Stimulated activated CD8-positive, alpha-beta memory T cell treated with anti-CD3 and anti-CD28 coated beads, Interleukin-4, amount 100 ng/mL, for 1 hour (primary cell): ENCODE data around the gene TSNAX.

Experiments used
- DNase-seq, 2 donors: peaks; one replicate each; pipeline ENCODE4 v3.0.0-alpha.2; 2020; ENCODE audit warnings: low read depth in 2 of 2, low spot score in 1 of 2

Gene TSNAX

DNA sequence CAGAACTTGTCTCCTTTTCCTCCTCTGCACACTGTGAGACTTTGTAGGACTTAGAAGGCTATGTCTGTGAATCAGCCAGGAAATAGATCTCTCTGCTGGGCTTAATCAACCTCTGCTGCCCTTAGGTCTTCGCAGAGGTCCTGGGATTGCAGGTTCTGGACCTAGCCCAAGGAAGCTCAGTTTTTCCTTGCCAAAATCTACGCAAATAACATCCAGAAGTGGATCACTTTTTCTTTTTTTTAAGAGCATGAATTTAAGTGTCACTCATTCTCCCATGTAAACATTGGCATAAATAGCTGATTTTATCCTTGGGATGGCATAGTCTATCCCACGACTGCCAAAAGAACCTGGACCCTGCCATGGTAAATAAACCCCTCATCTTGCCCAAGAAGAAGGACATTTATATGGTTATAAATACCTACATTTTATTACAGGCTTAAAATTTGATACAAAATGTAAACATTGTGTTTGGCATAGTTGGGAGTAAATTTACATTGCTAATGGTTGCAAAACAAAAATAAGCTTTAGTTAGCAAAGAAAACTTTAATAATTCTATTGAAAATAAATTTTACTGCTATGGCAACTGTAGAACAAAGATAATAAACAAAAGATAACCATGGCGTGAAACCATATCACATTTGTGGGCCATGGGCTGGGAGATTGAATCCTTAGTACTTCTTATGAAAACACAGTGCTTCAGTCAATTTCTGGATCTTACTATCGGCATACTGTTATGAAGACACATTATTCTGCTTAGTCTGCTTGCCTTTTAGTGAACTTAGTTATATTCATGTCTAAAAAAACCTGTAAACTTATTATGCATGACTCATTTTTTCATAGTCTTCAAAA is 73.6 kb downstream of the TSNAX start:
- no peak for DNase-seq

DNA sequence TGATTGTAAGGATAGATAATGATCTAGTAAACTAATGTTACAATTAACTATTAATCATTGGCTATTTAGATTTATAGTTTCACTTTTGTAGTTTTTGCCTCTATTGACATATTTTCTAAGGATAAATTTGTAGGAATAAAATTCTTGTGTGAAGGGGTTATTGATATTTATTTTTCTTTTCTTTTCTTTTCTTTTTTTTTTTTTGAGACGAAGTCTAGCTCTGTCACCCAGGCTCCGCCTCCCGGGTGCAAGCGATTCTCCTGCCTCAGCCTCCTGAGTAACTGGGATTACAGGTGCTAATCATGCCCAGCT is 74.2 kb downstream of the TSNAX start:
- no peak for DNase-seq

DNA sequence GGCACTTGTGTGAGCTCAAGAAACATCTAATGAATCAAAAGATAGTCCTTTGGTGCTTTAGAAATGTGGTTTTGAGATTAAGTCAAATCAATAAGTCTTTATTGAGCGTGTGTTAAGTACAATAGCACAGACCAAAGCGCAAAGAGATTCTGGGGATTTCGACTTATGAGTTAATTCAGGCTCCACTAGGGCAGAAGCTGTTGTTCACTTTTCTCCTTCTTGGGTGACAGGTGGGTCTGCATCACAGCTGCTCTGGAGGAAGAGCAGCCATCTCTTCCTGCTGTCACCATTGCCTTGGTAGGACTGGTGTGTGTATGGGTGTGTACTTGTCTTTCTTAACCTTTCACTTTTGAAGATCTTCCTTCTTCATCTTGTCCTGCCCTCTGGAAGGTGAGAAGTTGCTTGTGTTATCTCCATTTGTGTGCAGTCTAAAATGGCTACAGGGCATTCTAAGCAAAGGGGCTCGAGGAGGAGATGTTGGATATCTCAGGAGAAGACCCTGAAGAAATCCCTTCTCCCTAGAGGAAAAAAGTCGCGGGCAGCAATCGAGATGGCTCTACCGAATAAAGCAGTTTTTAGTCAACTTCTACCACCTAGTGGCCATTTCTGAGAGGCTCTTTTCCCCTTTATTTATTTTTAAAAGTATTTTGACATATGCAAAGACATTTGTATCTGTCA is 75.3 kb downstream of the TSNAX start:
- no peak for DNase-seq

DNA sequence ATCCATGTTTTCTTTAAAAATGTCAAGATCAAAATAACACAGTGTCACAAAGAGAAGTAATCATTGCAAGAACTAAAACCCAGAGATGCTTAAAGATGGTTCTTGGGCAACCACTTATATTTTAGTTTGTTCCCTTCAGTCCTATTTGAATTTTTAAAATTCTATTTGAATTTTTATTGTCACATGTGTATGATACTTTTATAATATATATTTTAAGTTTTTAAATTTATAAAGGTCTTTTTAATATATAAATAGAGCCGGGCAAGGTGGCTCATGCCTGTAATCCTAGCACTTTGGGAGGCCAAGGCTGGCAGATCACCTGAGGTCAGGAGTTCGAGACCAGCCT is 75.8 kb downstream of the TSNAX start:
- no peak for DNase-seq

DNA sequence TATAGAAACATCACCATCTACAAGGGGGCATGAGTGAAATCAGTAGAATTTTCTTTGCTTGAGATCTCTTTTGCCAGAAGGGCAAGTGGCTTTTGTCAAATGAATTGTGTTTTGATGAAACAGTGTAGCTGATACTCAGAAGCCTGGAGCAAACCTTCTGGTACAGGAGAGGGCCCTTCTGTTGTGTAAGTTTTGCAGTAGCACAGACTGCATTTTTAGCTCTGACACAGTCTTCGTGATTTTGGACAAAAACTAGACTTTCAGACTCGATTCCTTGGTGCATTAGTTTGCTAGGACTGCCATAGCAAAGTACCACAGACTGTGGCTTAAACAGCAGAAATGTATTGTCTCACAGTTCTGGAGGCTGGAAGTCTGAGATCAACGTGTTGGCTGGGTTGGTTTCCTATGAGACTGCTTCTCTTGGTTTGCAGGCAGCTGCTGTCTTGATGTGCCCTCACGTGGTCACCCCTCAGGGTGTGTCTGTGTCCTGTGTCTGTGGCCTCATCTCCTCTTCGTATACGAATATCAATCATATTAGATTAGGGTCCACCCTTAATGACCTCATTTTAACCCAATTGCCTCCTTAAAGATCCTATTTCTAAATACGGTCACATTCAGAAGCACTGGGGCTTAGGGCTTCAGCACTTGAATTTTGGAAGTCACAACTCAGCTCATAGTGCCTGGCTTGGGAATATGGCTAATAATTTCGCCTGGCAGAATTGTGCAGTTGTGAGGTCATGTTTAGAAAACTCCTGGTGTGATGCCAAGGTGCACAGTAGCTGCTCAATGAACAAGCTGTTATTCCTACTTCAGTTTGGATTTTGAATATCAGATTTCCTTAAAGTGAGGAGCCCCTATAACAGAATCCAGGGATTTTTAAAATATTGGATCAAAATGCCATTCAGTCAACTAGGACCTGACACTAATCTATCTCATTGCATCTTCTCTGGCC is 77.0 kb downstream of the TSNAX start:
- no peak for DNase-seq

DNA sequence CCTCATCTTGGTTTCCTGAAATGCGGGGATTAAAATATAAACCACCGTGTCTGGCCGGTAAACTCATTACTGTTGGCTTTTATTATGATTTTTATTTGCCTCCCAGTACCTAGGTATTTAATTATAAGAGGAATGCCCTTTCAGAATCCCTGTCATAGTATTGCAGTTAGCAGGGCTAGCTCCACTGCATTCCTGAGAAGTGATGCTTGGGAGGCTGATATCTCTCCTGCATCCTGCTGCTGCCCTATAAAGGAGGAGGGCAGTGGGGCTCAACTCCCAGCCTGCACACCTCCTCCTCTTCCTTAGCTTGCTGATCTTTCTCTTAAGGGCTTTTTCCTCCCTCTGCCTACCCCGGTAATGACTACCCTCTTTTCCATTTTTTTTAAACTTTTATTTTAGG is 78.2 kb downstream of the TSNAX start:
- DNase-seq = no peak

DNA sequence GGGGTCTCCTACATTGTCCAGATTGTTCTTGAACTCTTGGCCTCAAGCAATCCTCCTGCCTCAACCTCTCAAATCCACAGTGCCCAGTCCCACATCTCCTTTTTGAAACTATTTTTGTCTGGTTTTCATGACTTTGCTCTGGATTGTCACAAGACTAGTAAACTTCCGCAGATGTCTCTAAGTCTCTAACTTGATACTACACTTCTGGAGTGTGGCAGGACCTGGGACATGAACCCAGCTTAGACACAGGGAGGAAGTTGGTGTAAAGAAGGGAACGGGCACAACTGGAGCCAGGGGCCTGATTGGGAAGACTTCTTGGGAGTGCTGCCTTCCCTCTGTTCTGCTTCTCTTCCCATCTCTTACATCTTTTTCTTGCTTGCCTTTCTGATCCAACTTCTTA is 81.9 kb downstream of the TSNAX start:
- DNase-seq = no peak

DNA sequence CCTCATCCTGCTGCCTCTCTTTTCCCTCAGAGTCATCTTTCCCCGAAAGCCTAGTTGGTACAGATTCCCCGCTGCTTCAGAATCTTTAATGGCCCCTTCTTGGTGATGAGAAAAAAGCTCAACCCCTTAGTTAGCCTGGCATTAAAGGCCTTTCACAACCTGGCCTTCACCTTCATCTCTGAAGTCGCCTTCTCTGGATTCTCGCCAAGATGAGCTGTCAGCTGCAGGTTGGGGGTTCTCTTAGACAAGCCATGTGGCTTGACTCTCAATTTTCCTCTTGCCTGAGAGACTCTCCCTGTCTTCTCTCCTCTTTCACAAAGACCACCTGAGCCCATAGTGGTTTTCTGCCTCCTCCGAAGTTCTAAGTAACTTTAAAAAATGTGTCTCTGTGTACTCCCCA is 82.6 kb downstream of the TSNAX start:
- DNase-seq = no peak

DNA sequence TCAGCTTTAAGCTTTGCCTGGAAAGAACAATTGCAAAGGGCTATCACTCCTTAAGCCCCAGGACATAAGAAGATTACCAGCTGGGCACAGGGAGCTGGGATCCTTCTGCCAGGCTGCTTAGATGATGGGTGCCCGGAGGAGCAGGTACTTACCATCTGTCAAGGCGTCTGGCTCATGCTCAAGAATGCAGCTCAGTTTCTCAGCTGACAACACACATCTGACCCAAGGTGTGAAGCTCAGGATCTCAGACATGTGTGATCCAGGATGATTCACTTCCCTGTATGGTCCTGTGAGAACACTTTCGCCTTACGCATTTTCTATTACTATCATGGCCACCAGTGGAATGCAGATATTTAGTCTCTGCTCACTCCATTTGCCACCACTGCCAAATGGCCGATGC is 83.4 kb downstream of the TSNAX start:
- DNase-seq = no peak

DNA sequence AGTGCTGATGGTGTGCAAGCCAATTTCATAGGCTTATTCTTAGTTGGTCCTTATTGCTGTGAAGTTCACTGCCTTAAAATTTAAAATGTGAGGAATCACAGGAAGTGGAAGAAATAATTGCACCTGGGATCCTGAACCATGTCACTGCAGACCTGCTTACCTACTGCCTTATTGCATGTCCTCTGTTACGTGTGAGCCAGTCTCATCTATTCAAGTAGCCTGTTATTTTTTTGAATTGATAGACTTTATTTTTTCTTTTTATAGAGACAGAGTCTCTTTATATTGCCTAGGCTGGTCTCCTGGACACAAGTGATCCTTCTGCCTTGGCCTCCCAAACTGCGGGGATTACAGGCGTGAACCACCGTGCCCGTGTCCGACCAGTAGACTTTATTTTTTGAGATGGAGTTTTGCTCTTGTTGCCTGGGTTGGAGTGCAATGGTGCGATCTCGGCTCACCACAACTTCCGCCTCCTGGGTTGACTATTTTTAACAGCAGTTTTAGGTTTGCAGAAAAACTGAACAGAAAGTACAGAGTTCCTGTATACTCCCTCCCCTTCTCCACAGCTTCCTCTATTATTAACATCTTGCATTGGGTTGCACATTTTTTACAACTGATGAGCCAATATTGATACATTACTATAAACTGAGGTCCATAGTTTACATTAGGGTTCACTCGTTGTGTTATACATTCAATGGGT is 84.1 kb downstream of the TSNAX start:
- no peak for DNase-seq

DNA sequence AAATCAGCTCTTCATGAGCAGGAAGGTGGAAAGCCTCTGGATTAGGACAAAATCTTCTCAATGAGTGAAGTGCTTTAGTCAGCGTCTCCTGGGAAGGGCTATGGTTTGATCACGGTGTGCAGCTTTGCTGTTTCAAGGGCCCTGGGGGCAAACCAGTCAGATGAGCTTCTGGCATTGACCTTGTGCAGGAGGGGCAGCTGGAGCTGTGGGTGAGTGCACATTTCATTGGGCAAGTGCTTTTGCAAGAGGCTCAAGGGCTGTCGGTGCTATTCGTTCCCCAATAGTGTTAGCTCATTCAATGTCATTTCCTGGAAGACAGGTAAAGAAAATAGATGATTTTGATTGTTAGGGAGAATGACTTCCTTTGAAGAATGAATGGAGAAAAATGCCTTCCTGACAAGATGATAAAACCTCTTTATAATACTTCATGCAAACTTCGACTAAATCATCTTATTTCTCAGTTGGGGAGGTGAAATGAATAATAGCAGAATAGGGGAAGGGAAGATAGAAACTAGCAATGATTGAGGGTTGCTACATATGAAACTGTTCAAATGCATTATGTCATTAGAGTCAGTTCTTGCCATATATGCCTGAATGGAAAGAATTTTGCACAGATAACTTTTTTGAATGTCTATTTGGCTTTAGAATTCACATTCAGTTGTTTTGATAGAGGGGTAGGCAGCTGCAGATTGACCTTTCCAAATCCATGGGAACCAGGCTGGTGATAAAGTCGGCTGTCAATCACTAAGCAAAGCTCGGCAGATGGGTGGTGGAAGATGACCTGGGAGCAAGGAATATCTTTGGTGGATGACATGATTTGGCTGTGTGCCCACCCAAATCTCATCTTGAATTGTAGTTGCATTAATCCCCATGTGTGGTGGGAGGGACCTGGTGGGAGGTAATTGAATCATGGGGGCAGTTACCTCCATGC is 85.2 kb downstream of the TSNAX start:
- no peak for DNase-seq
